K562 (cell line): ENCODE results near the gene HSPA6. TPM values are rescaled to one million over a fixed set of nuclear protein-coding genes. Genes with fewer than 3 reads are reported as not detected.
"Not testable (repeated sequence)": the region's sequence is repeated elsewhere in the genome, so short reads cannot be mapped to it uniquely, and the experiment has no call there.

ENCODE experiments used
- AFF1 ChIP-seq, 2 experiments: fragments of 450-650 bp; IDR thresholded peaks; 2 replicates each; pipeline ENCODE4 v1.6.1; 2018; ENCODE audit warnings: mild to moderate bottlenecking in 2 of 2, low read depth in 1 of 2; ENCODE audit not compliant: partially characterized antibody in 2 of 2
- ARID1B ChIP-seq: fragments of 450-650 bp; IDR thresholded peaks from 2 replicates; pipeline ENCODE4 v1.6.1; 2016; ENCODE audit warnings: antibody characterized with exemption, mild to moderate bottlenecking, inconsistent platforms
- CXXC5 ChIP-seq: fragments of 250-450 bp; sonication (Bioruptor Pico); IDR thresholded peaks from 2 replicates; pipeline ENCODE4 v1.8.0; 2022; ENCODE audit warnings: inconsistent platforms, mild to moderate bottlenecking, moderate library complexity
- DPF2 ChIP-seq: fragments of 450-650 bp; IDR thresholded peaks from 2 replicates; pipeline ENCODE4 v1.6.1; 2016
- HDAC2 ChIP-seq: fragments of 450-650 bp; IDR thresholded peaks from 2 replicates; pipeline ENCODE4 v1.6.1; 2016; ENCODE audit warnings: mild to moderate bottlenecking
- JUND ChIP-seq, 2 experiments: IDR thresholded peaks; 2 replicates in 1 of 2; 3 replicates in 1 of 2; pipeline ENCODE4 v1.6.1; 2011; ENCODE audit warnings: borderline replicate concordance in 2 of 2, low read depth in 2 of 2, low read length in 2 of 2, improper control_type of control experiment in 1 of 2, missing biosample characterization in 1 of 2, missing genetic modification characterization in 1 of 2, missing genetic modification reagents in 1 of 2
- KDM5B ChIP-seq: fragments of 200-600 bp; sonication (generic); IDR thresholded peaks from 2 replicates; pipeline ENCODE4 v1.6.1; 2012; ENCODE audit warnings: low read depth, mild to moderate bottlenecking, moderate library complexity, low read length, control low read depth, inconsistent platforms; ENCODE audit not compliant: insufficient replicate concordance
- LCOR ChIP-seq: sonication (generic); formaldehyde crosslinking; IDR thresholded peaks from 2 replicates; pipeline ENCODE4 v1.8.0; 2022; ENCODE audit warnings: mild to moderate bottlenecking, missing genetic modification reagents
- LEF1 ChIP-seq: fragments of 450-650 bp; IDR thresholded peaks from 2 replicates; pipeline ENCODE4 v1.6.1; 2016; ENCODE audit warnings: mild to moderate bottlenecking
- MTA2 ChIP-seq: fragments of 450-650 bp; IDR thresholded peaks from 2 replicates; pipeline ENCODE4 v1.6.1; 2016; ENCODE audit warnings: low read depth
- NFIC ChIP-seq: fragments of 450-650 bp; IDR thresholded peaks from 2 replicates; pipeline ENCODE4 v1.6.1; 2017; ENCODE audit warnings: mild to moderate bottlenecking, inconsistent platforms
- RCOR1 ChIP-seq, 2 experiments: IDR thresholded peaks; 2 replicates each; pipeline ENCODE4 v1.6.1; 2012; ENCODE audit warnings: low read depth in 2 of 2, low read length in 2 of 2, borderline replicate concordance in 1 of 2, improper control_type of control experiment in 1 of 2
- SOX6 ChIP-seq: fragments of 450-650 bp; IDR thresholded peaks from 2 replicates; pipeline ENCODE4 v1.6.1; 2014; ENCODE audit warnings: mild to moderate bottlenecking
- TOE1 ChIP-seq, 2 experiments: fragments of 450-650 bp in 1 of 2; sonication (generic) in 1 of 2; formaldehyde crosslinking in 1 of 2; IDR thresholded peaks; 2 replicates each; pipeline versions ENCODE4 v1.7.1 to v1.8.0; 2016 to 2022; ENCODE audit warnings: borderline replicate concordance in 2 of 2, mild to moderate bottlenecking in 2 of 2, antibody characterized with exemption in 1 of 2, inconsistent platforms in 1 of 2, low read depth in 1 of 2, missing genetic modification reagents in 1 of 2, moderate library complexity in 1 of 2
- TRIM24 ChIP-seq, 2 experiments: fragments of 450-650 bp; IDR thresholded peaks; 2 replicates each; pipeline ENCODE4 v1.6.1; 2016
- ZEB2 ChIP-seq: fragments of 450-650 bp; IDR thresholded peaks from 2 replicates; pipeline ENCODE4 v1.6.1; 2016
- polyA plus RNA-seq, 8 experiments: library from polyadenylated mRNA; depleted of rRNA in 4 of 8; stranded (reverse) in 5 of 8; unstranded in 3 of 8; fragments of >200 nt; fragmentation: Nextera tagmentation in 2 of 8; fragmentation: Illumina TruSeq in 1 of 8; extraction: Ambion mirVana in 2 of 8; extraction: Trizol in 1 of 8; gene quantifications; 2 replicates each; pipeline versions ENCODE4 v1.2.1 to v1.2.3, GENCODE V29; 2011 to 2014; ENCODE audit warnings: inconsistent platforms in 1 of 8, missing spikeins in 1 of 8
- total RNA-seq, 7 experiments: library from RNA; depleted of rRNA in 6 of 7; stranded (reverse); fragments of >200 nt in 6 of 7; fragmentation: Illumina TruSeq in 2 of 7; extraction: Trizol in 2 of 7; gene quantifications; 2 replicates each; pipeline versions ENCODE4 v1.2.1 to v1.2.3, GENCODE V29; 2011 to 2021; ENCODE audit warnings: low replicate concordance in 1 of 7

The HSPA6 gene
- total and polyA plus RNA-seq, 9 of the 15 experiments (the other 6 are each of a cell fraction or from before 2014, with no cell fraction given) = 0.15 to 10.0 (median 2.4) TPM

GRCh38 chr1:161542091-161542559, 17.8 kb downstream of the HSPA6 start (continued):
- peak; percentile 44; the same call in 1 of the 2 replicates for TF ChIP-seq TOE1 (IDR thresholded peaks at IDR 0.05; ENCODE audit: borderline replicate concordance)
- not testable (repeated sequence) for TF ChIP-seq TOE1 (CRISPR knock-in tag; IDR thresholded peaks at IDR 0.05; ENCODE audit: borderline replicate concordance, low read depth); JUND (IDR thresholded peaks at IDR 0.05; ENCODE audit: borderline replicate concordance, low read depth, low read length)
- TF ChIP-seq MTA2 = peak; percentile 52
- TF ChIP-seq NFIC = peak; percentile 78
- TF ChIP-seq SOX6 = peak; percentile 59
- TF ChIP-seq TRIM24 (IDR thresholded peaks at IDR 0.05) = peak in 1 of 2 experiments; percentile 7; a peak in 2 of 4 replicates
- TF ChIP-seq LCOR = 0 out of 2 replicates have a peak, but pooled peaks have one; percentile 50
- 0 out of 2 replicates have a peak, but pooled peaks have one; percentile 33 for TF ChIP-seq CXXC5 (CRISPR knock-in tag)
- peak; percentile 83; the same call in 1 of the 2 replicates for TF ChIP-seq ZEB2
- peak; percentile 74 for TF ChIP-seq DPF2
- peak; percentile 86 for TF ChIP-seq ARID1B
- TF ChIP-seq AFF1 (IDR thresholded peaks at IDR 0.05; ENCODE audit: low read depth in 1 of 2, partially characterized antibody in 2 of 2) = peak; percentile 15 to 31
- TF ChIP-seq HDAC2 = peak; percentile 52; the same call in 1 of the 2 replicates
- TF ChIP-seq JUND (tag; IDR thresholded peaks at IDR 0.05; ENCODE audit: borderline replicate concordance, low read depth, low read length) = peak; percentile 69; the same call in 2 of the 3 replicates
- peak; percentile 55 for TF ChIP-seq KDM5B
- peak in 1 of 2 experiments; percentile 42; a peak in 1 of 4 replicates for TF ChIP-seq RCOR1 (IDR thresholded peaks at IDR 0.05; ENCODE audit: borderline replicate concordance in 1 of 2, low read depth in 2 of 2, low read length in 2 of 2)
- TF ChIP-seq LEF1 = 0 out of 2 replicates have a peak, but pooled peaks have one; percentile 37
